Gastroesophageal sphincter (tissue), 3 donors: ENCODE measurements around the gene SRBD1.

Source experiments
- CTCF ChIP-seq, 4 experiments: fragments of 200-600 bp in 2 of 4; fragments of 450-650 bp in 2 of 4; sonication (generic) in 1 of 4; IDR thresholded peaks; one replicate each; pipeline ENCODE4 v1.5.1; 2017 to 2019; ENCODE audit warnings: antibody characterized with exemption in 4 of 4, mild to moderate bottlenecking in 2 of 4, moderate library complexity in 2 of 4
- EP300 ChIP-seq: sonication (generic); formaldehyde crosslinking; IDR thresholded peaks from one replicate; pipeline ENCODE4 v1.6.1; 2017; ENCODE audit warnings: antibody characterized with exemption, mild to moderate bottlenecking
- POLR2A ChIP-seq, 2 donors: fragments of 450-650 bp; IDR thresholded peaks; one replicate each; pipeline ENCODE4 v1.6.1; 2017; ENCODE audit warnings: antibody characterized with exemption in 2 of 2, mild to moderate bottlenecking in 2 of 2, moderate library complexity in 1 of 2
- POLR2AphosphoS5 ChIP-seq: sonication (generic); formaldehyde crosslinking; IDR thresholded peaks from one replicate; pipeline ENCODE4 v1.6.1; 2017; ENCODE audit warnings: antibody characterized with exemption

GRCh38 chr2:45412754-45413379, 198.2 kb downstream of the SRBD1 start:
- TF ChIP-seq CTCF (IDR thresholded peaks at IDR 0.05), result no peak
- TF ChIP-seq POLR2AphosphoS5, result no peak
- no peak for TF ChIP-seq EP300
- TF ChIP-seq POLR2A (IDR thresholded peaks at IDR 0.05), result no peak
